Upper lobe of left lung (tissue), 4 donors: Measurements from ENCODE around the gene THAP6.

Experiments used
- CTCF ChIP-seq, 6 experiments: fragments of 450-650 bp in 4 of 6; fragments of 200-600 bp in 2 of 6; sonication (generic) in 2 of 6; IDR thresholded peaks; one replicate each; pipeline ENCODE4 v1.5.1; 2016 to 2019; ENCODE audit warnings: antibody characterized with exemption in 6 of 6
- EP300 ChIP-seq, 4 donors: sonication (generic); formaldehyde crosslinking; IDR thresholded peaks; one replicate each; pipeline ENCODE4 v1.5.1; 2017; ENCODE audit warnings: antibody characterized with exemption in 4 of 4, control low read depth in 2 of 4
- POLR2A ChIP-seq, 4 donors: fragments of 450-650 bp; IDR thresholded peaks; one replicate each; pipeline ENCODE4 v1.5.1; 2016 to 2017; ENCODE audit warnings: antibody characterized with exemption in 4 of 4, mild to moderate bottlenecking in 2 of 4

DNA sequence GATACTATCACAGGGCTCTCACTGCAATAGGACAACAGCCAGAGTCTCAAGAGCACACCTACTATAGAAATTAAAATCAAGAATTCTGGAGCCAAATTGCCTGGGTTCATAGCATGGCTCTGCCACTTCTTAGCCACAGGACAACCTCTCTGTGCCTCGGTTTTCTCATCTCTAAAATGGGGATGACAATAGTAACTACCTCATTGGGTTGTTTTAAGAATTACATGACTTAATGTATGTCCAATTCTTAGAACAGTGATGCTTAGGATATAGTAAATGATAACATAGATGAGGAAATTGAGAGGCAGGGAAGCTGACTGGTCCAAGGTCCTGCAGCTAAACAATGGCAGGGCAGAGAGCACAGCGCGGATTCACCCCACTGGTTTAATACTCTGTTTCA lies 30.6 kb downstream of the THAP6 start:
- TF ChIP-seq POLR2A (IDR thresholded peaks at IDR 0.05) (no peak), CTCF (IDR thresholded peaks at IDR 0.05) (no peak), EP300 (IDR thresholded peaks at IDR 0.05) (no peak)
